SK-N-SH (cell line): ENCODE results near the gene DDIAS. TPM values are rescaled to one million over a fixed set of nuclear protein-coding genes. Genes with fewer than 3 reads are reported as not detected.

Experiments used
- CTCF ChIA-PET: fragments of 300-600, 350-600 bp; formaldehyde crosslinking; extraction: SDS; loops from one replicate; lab custom pipeline; 2021; lab: Yijun Ruan, JAX
- POLR2A ChIA-PET: fragments of 350-600 bp; sonication (Branson Sonifier 250); formaldehyde crosslinking; extraction: SDS; loops from one replicate; lab custom pipeline; 2020; ENCODE audit warnings: antibody characterized with exemption, inconsistent platforms; lab: Yijun Ruan, JAX
- DNase-seq: peaks from one replicate; pipeline ENCODE4 v3.0.0; 2012
- H2AFZ ChIP-seq: fragments of 200-600 bp; sonication (generic); 2 replicates; pipeline ENCODE4 v1.8.1; 2016; ENCODE audit warnings: antibody characterized with exemption, mild to moderate bottlenecking, low read depth
- H3F3A ChIP-seq: fragments of 200-600 bp; sonication (generic); replicated peaks from 2 replicates; pipeline ENCODE3; 2016; ENCODE audit warnings: antibody characterized with exemption, mild to moderate bottlenecking; ENCODE audit not compliant: insufficient read depth
- H3K27ac ChIP-seq, 2 experiments: fragments of 200-500 bp in 1 of 2; fragments of 200-600 bp in 1 of 2; sonication (Bioruptor generic) in 1 of 2; sonication (generic), shearing (Covaris generic) in 1 of 2; 2 replicates each; pipeline versions ENCODE4 v1.5.1 to v1.6.1; 2014 to 2016; ENCODE audit warnings: low read depth in 2 of 2, inconsistent platforms in 1 of 2, low read length in 1 of 2, mild to moderate bottlenecking in 1 of 2, mixed read lengths in 1 of 2
- H3K27me3 ChIP-seq: fragments of 200-600 bp; sonication (generic), shearing (Covaris generic); 2 replicates; pipeline ENCODE4 v1.6.1; 2016; ENCODE audit warnings: mixed run types; ENCODE audit not compliant: insufficient read depth
- H3K36me3 ChIP-seq, 2 experiments: fragments of 200-500 bp in 1 of 2; fragments of 200-600 bp in 1 of 2; sonication (Bioruptor generic) in 1 of 2; sonication (generic) in 1 of 2; replicated peaks in 1 of 2; 2 replicates each; pipeline versions ENCODE3 to v1.5.1; 2014 to 2016; ENCODE audit warnings: low read length in 1 of 2, mild to moderate bottlenecking in 1 of 2; ENCODE audit not compliant: insufficient read depth in 2 of 2, control insufficient read depth in 1 of 2
- H3K4me1 ChIP-seq, 2 experiments: fragments of 200-500 bp in 1 of 2; fragments of 200-600 bp in 1 of 2; sonication (Bioruptor generic) in 1 of 2; sonication (generic), shearing (Covaris generic) in 1 of 2; 2 replicates each; pipeline versions ENCODE4 v1.5.1 to v1.6.1; 2014 to 2016; ENCODE audit warnings: low read depth in 1 of 2, low read length in 1 of 2, mixed run types in 1 of 2; ENCODE audit not compliant: insufficient read depth in 2 of 2, control insufficient read depth in 1 of 2
- H3K4me2 ChIP-seq: fragments of 200-600 bp; sonication (generic), shearing (Covaris generic); 2 replicates; pipeline ENCODE4 v1.6.1; 2017; ENCODE audit warnings: mixed run types
- H3K4me3 ChIP-seq, 2 experiments: fragments of 200-500 bp in 1 of 2; fragments of 200-600 bp in 1 of 2; sonication (Bioruptor generic) in 1 of 2; sonication (generic), shearing (Covaris generic) in 1 of 2; 2 replicates each; pipeline versions ENCODE4 v1.5.1 to v1.8.1; 2014 to 2016; ENCODE audit warnings: low read depth in 2 of 2, inconsistent platforms in 1 of 2, low read length in 1 of 2, mild to moderate bottlenecking in 1 of 2, mixed read lengths in 1 of 2, moderate library complexity in 1 of 2
- H3K79me2 ChIP-seq: fragments of 200-600 bp; sonication (generic); 2 replicates; pipeline ENCODE4 v1.8.1; 2017; ENCODE audit warnings: mild to moderate bottlenecking; ENCODE audit not compliant: insufficient read depth
- H3K9ac ChIP-seq: fragments of 200-600 bp; sonication (generic); 2 replicates; pipeline ENCODE4 v1.6.1; 2017; ENCODE audit warnings: mixed run types
- H3K9me2 ChIP-seq: fragments of 200-600 bp; sonication (generic); 2 replicates; pipeline ENCODE4 v1.6.1; 2017; ENCODE audit warnings: mixed run types
- H3K9me3 ChIP-seq: fragments of 200-600 bp; sonication (generic); 2 replicates; pipeline ENCODE4 v1.6.1; 2017; ENCODE audit warnings: mixed run types, mild to moderate bottlenecking, moderate library complexity
- H4K20me1 ChIP-seq: fragments of 200-600 bp; sonication (generic); 2 replicates; pipeline ENCODE4 v1.6.1; 2017; ENCODE audit warnings: mild to moderate bottlenecking, mixed run types; ENCODE audit not compliant: insufficient read depth
- ELF1 ChIP-seq: IDR thresholded peaks from 2 replicates; pipeline ENCODE4 v1.4.0; 2012
- FOSL2 ChIP-seq: IDR thresholded peaks from 2 replicates; pipeline ENCODE4 v1.4.0; 2012; ENCODE audit warnings: low read depth, mild to moderate bottlenecking, moderate library complexity, borderline replicate concordance
- FOXM1 ChIP-seq: IDR thresholded peaks from 2 replicates; pipeline ENCODE4 v1.4.0; 2012; ENCODE audit warnings: low read depth, mild to moderate bottlenecking
- GABPA ChIP-seq: IDR thresholded peaks from 2 replicates; pipeline ENCODE4 v1.4.0; 2012; ENCODE audit warnings: low read depth, mild to moderate bottlenecking
- MEF2A ChIP-seq: IDR thresholded peaks from 2 replicates; pipeline ENCODE4 v1.4.0; 2012; ENCODE audit warnings: low read depth, borderline replicate concordance
- POLR2AphosphoS5 ChIP-seq: IDR thresholded peaks from 2 replicates; pipeline ENCODE4 v1.6.1; 2012; ENCODE audit warnings: low read depth, low read length
- RAD21 ChIP-seq: IDR thresholded peaks from 2 replicates; pipeline ENCODE4 v1.6.1; 2012; ENCODE audit warnings: mild to moderate bottlenecking, low read length
- RXRA ChIP-seq: IDR thresholded peaks from 2 replicates; pipeline ENCODE4 v1.4.0; 2012; ENCODE audit warnings: low read depth, mild to moderate bottlenecking, borderline replicate concordance
- SIN3A ChIP-seq: IDR thresholded peaks from 2 replicates; pipeline ENCODE4 v1.6.1; 2012; ENCODE audit warnings: low read depth, mild to moderate bottlenecking, low read length, moderate library complexity, borderline replicate concordance
- SMC3 ChIP-seq: IDR thresholded peaks from 2 replicates; pipeline ENCODE4 v1.6.1; 2012; ENCODE audit warnings: low read depth, low read length, improper control_type of control experiment
- TAF1 ChIP-seq: IDR thresholded peaks from 2 replicates; pipeline ENCODE4 v1.6.1; 2012; ENCODE audit warnings: low read depth, mild to moderate bottlenecking, low read length, moderate library complexity, borderline replicate concordance
- TCF12 ChIP-seq: IDR thresholded peaks from 2 replicates; pipeline ENCODE4 v1.4.0; 2012
- USF2 ChIP-seq: fragments of 150-350 bp; IDR thresholded peaks from 2 replicates; pipeline ENCODE4 v1.6.1; 2017; ENCODE audit warnings: antibody characterized with exemption, low read length, low read depth, borderline replicate concordance
- WGBS: methylation state at CpG from one replicate; pipeline ENCODE4 v1.1.6; 2017; ENCODE audit warnings: low lambda C conversion rate; 5-methylcytosine and 5-hydroxymethylcytosine counted together
- polyA plus RNA-seq, 3 experiments: library from polyadenylated mRNA; depleted of rRNA; stranded (reverse); fragments of >200 nt; gene quantifications; 2 replicates each; pipeline ENCODE4 v1.2.3, GENCODE V29; 2012
- TF ChIP-seq, protein P1 (sequence below): IDR thresholded peaks from 2 replicates; pipeline ENCODE4 v1.4.0; 2012; ENCODE audit warnings: low read depth, borderline replicate concordance
- TF ChIP-seq, protein P2 (sequence below): IDR thresholded peaks from 2 replicates; pipeline ENCODE4 v1.4.0; 2012; ENCODE audit warnings: low read depth
- TF ChIP-seq, protein P3 (sequence below): IDR thresholded peaks from 2 replicates; pipeline ENCODE4; 2012

Gene DDIAS
- polyA plus RNA-seq, 1 of the 3 experiments (the other 2 are of a cell fraction) = 4.4 TPM

DNA sequence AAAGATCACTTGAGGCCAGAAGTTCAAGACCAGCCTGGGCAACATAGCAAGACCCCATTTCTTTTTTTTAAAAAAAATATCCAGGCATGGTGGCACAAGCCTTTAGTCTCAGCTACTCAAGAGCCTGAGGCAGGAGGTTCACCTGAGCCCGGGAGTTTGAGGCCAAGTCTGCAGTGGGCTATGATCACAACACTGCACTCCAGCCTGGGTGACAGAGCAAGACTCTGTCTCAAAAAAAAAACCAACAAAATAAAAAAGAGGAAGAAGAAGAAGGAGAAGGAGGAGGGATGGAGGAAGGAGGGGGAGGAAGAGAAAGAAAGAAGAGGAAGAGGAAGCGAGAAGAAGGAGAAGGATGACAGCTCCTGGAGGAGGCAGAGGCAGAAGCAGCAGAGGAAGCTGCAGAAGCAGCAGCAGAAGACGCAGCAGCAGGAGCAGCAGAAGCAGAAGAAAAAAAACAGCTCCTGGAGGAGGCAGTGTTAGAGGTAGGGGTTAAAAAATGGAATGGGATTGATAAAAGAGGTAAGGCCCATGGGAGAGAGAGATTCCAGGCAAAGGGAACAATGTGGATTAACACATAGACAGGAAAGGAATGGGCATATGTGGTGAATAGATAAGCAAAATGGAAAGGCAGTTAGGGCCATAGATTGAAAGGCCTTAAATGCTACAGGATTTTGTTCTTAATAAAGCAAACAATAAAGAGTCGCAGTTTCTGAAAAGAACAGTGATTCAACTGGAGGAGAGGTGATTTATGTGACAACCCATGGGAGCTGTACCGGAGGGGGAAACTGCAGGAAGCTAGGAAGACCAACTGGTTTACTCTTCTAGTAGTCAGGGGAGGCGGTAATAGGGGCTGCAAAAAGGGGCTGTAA is 12.2 kb upstream of the DDIAS start:
- H3K79me2 ChIP-seq = no peaks in the 10 kb centered on the region; the same call in none of the 2 replicates
- no peak overlapping the region for H3K27ac ChIP-seq
- TF ChIP-seq SMC3 (no peak), RXRA (no peak), FOSL2 (no peak), RAD21 (no peak), TCF12 (no peak)
- WGBS = 74% methylated on average over 6 of the region's 6 CpGs
- no peak overlapping the region for H3K4me2 ChIP-seq
- H3K36me3 ChIP-seq = no peaks in the 10 kb centered on the region
- no peaks in the 10 kb centered on the region for H4K20me1 ChIP-seq
- H3K9ac ChIP-seq = no peak overlapping the region
- peaks cover 0 to under 1% of the 10 kb centered on the region in 2 experiments; a peak in 2 of 4 replicates for H3K4me1 ChIP-seq
- H2AFZ ChIP-seq = no peak overlapping the region
- no peaks in the 10 kb centered on the region for H3F3A ChIP-seq
- DNase-seq = no peak
- H3K9me2 ChIP-seq = 0 out of 2 replicates have a peak, but pooled peaks cover 3% of the 10 kb centered on the region
- H3K27me3 ChIP-seq = no peaks in the 10 kb centered on the region
- ChIA-PET POLR2A (no interaction called here), CTCF (interaction anchor here (1.4 to 4.2 kb wide), 2 partner anchors 22 to 361 kb away, joined by 3 to 16 read pairs; no protein-coding TSS in a partner anchor)
- H3K4me3 ChIP-seq = no peak overlapping the region
- H3K9me3 ChIP-seq = no peaks in the 10 kb centered on the region

DNA sequence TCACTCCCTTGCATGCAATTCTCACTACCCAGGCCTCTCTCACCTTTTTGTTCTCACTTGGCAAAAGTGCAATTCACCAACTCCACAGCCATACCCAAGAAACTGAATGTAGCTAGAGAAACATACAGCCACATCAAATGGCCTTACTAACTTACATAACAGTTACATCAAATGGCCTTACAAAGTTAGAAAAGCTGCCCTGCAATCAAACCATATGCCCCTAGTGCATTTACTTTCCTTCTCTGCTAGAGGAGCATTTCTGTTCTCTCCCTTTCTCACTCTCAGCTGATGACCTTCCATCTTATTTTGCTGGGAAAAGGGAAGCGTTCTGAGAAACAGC is 11.6 kb upstream of the DDIAS start:
- Histone ChIP-seq H3K27ac (no peak overlapping the region), H3K4me3 (no peak overlapping the region), H2AFZ (no peak overlapping the region), H3K9ac (no peak overlapping the region), H3K79me2 (no peaks in the 10 kb centered on the region; the same call in none of the 2 replicates), H3K27me3 (no peaks in the 10 kb centered on the region), H3F3A (no peaks in the 10 kb centered on the region), H3K4me2 (no peak overlapping the region), H4K20me1 (no peaks in the 10 kb centered on the region), H3K9me2 (0 out of 2 replicates have a peak, but pooled peaks cover 3% of the 10 kb centered on the region), H3K4me1 (no peaks in the 10 kb centered on the region; a peak in 2 of 4 replicates), H3K36me3 (no peaks in the 10 kb centered on the region), H3K9me3 (no peaks in the 10 kb centered on the region)
- WGBS = 91% methylated on average over 1 of the region's 1 CpG
- TF ChIP-seq USF2 = no peak
- TF ChIP-seq, protein P1, sequence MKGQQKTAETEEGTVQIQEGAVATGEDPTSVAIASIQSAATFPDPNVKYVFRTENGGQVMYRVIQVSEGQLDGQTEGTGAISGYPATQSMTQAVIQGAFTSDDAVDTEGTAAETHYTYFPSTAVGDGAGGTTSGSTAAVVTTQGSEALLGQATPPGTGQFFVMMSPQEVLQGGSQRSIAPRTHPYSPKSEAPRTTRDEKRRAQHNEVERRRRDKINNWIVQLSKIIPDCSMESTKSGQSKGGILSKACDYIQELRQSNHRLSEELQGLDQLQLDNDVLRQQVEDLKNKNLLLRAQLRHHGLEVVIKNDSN = no peak
- no peak for TF ChIP-seq MEF2A
- no peak for TF ChIP-seq FOXM1
- TF ChIP-seq ELF1 = no peak
- no peak for TF ChIP-seq TAF1
- no peak for TF ChIP-seq SIN3A
- TF ChIP-seq, protein P2, sequence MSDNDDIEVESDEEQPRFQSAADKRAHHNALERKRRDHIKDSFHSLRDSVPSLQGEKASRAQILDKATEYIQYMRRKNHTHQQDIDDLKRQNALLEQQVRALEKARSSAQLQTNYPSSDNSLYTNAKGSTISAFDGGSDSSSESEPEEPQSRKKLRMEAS = no peak
- no peak for TF ChIP-seq GABPA
- TF ChIP-seq, protein P3, sequence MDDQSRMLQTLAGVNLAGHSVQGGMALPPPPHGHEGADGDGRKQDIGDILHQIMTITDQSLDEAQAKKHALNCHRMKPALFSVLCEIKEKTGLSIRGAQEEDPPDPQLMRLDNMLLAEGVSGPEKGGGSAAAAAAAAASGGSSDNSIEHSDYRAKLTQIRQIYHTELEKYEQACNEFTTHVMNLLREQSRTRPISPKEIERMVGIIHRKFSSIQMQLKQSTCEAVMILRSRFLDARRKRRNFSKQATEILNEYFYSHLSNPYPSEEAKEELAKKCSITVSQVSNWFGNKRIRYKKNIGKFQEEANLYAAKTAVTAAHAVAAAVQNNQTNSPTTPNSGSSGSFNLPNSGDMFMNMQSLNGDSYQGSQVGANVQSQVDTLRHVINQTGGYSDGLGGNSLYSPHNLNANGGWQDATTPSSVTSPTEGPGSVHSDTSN = no peak
- TF ChIP-seq POLR2AphosphoS5 = no peak
- CTCF ChIA-PET = interaction anchor here (4.2 kb wide), 1 partner anchor 23 kb away, joined by 16 read pairs; no protein-coding TSS in a partner anchor
- POLR2A ChIA-PET = no interaction called here
- no peak for DNase-seq
